ENCODE results near the gene GPRIN1.

Gene GPRIN1

GRCh38 chr5:176609724-176610434, at the start of gene GPRIN1:
Gene GPRIN1 (minus strand): TSS chr5:176610156. CDS start chr5:176599834, 10,322 bp downstream.
- no peak for DNase-seq (ENCODE audit: low read depth)

- no peak for DNase-seq (ENCODE audit: low read depth)
Observed at GRCh38 chr5:176659512-176659839, 49.5 kb upstream of the GPRIN1 start.

- DNase-seq (ENCODE audit: low read depth) = no peak
Observed at GRCh38 chr5:176658817-176659511, 49.0 kb upstream of the GPRIN1 start.

DNA sequence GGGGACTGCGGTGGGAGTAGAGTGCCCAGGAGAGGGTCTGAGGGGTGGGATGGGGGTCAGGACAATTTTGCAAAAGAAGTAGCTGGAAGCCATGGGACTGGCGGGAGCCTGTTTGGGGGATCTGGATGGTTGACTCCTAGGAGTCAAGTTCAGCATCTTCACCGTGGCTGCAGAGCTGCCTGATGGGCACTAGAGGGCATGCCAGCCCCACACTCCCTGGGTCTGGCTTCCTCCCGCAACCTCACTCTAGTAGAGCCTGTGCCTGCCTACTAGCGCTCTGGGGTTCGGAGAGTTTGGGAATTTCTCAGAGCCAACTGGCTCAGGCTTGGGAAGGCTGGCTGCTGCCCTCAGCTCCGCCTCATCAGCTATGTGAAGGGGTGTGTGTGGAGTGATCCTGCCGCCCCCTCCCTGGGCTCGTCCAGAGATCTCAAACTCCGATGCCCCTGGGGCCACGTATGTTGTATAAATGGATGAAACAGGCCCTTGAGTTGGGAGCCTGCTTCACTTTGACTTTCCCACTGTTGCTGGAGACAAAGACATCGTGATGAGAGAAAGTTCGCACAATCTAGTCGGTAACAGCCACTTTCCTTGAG, 48.1 kb upstream of the GPRIN1 start:
- peak; percentile 38 for DNase-seq (ENCODE audit: low read depth)

DNA sequence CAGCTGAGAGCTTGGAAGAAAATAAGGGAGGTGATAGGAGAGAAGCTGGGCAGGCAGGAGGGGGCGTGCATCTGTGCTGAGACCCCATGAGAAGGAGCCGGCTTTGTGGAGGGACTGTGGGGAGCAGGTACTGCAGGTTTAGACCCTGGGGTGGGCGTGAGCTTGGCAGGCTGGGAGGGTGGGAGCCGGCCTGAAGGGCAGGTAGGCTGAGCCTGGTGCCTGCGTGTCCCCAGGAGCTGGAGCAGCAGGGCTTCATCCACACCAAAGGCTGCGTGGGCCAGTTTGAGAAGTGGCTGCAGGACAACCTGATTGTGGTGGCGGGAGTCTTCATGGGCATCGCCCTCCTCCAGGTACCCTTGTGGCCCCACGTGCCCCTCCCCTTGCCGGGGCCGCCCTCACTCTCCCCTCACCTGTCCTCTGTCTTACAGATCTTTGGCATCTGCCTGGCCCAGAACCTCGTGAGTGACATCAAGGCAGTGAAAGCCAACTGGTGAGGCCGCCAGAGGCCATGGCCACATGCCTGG, 46.6 kb upstream of the GPRIN1 start:
- DNase-seq (ENCODE audit: low read depth) = no peak

DNA sequence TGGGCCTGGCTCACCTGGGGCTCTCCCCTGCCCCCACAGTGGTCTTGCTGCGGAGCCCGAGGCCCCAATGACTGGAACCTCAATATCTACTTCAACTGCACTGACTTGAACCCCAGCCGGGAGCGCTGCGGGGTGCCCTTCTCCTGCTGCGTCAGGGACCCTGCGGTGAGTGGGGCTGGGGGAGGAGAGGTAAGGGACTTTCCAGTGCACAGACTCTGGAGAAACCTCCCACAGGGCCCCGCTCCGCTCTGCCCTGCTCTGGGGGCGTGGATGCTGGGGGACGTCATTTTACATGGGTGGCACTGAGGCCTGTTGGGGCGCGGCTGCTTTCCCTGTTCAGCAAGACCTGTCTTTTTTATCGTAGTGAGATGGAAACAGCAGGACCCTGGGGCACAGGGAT, 44.9 kb upstream of the GPRIN1 start:
- DNase-seq (ENCODE audit: low read depth) = no peak

- DNase-seq (ENCODE audit: low read depth) = no peak
Observed at GRCh38 chr5:176653401-176654385, 43.7 kb upstream of the GPRIN1 start.

DNA sequence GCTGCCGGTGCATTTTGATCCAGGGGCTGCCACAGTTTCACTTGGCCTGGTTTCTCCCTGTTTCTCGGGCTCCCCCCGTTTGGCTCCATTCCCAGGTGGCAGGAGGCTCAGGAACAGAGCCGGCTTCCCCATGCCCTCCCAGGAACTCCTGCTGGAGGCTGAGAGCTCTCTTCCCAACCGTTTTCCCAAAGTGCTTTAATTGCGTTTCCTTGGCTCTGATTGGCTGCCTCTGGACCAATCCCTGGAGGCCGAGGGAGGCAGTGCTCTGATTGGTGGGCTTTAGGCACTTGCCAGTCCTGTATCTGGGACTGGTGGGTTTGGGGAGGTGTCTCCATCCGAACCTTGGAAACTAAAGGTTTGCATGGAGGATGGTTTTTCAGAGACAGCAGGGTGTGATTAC, 42.2 kb upstream of the GPRIN1 start:
- DNase-seq (ENCODE audit: low read depth) = no peak

- DNase-seq (ENCODE audit: low read depth) = no peak
Observed at GRCh38 chr5:176651472-176651980, 41.6 kb upstream of the GPRIN1 start.

- DNase-seq (ENCODE audit: low read depth) = no peak
Observed at GRCh38 chr5:176650354-176650884, 40.5 kb upstream of the GPRIN1 start.

DNA sequence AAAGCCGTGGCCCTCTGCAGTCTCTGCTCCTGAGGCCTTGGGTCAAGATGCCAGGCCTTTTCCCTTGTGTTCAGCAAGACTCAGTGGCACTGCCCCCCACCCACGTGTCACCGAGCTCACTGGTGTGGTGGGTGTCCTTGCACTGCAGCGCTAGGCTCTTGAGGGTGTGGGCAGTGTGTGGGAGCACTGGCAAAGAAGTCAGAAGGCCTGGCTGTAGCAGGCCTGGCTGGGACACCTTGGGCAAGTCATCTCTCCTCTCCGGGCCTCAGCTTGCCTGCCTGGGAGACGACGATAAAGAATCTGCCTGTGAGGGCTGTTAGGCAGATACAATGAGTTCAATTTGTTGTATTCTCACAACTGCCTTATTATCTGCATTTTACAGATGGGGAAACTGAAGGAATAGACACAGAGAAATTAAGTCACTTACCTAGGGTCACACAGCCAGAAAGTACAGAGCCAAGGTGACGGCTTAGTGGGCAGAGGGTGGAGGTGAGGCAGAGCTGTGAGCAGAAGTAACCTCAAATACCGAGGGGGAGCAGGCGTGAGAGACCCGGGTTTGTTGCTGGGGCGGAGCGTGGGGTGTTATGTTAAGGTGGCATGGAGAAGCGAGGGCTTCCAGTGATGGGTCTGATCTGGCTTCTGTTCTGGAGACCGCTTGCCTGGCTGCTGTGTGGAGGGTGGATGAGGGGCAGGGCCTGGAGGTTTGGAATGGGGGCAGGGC, 38.7 kb upstream of the GPRIN1 start:
- no peak for DNase-seq (ENCODE audit: low read depth)

DNA sequence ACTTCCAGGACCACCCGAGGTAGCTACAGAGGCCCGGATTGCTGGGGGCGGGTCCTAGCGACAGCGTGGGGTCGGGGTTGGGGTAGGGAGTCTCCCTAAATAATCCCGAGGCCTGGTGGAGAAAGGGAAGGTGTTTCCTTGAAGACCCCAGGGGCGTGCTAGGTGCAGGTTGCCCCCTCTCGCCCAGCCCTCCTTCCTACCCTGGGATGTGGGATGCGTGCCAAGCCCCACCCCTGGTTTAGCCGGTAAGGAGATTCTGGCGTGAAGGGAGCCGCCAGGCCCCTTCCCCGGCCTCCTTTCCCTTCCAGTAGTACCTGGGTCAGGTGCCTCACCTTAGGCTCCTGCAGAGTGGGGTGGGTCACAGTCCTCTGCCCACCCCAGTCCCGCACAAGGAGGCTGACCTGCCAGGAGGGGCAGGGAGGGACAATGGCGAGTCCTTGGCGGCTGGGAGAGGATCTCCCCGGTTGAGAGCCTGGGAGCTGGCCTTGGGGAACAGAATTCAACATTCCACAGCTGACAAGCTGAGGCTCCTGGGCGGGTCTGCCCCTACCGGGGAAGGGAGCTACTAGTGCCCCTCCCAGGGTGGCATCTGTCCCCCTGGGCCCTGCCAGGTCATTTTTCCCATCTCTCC, 38.0 kb upstream of the GPRIN1 start:
- DNase-seq (ENCODE audit: low read depth) = no peak

DNA sequence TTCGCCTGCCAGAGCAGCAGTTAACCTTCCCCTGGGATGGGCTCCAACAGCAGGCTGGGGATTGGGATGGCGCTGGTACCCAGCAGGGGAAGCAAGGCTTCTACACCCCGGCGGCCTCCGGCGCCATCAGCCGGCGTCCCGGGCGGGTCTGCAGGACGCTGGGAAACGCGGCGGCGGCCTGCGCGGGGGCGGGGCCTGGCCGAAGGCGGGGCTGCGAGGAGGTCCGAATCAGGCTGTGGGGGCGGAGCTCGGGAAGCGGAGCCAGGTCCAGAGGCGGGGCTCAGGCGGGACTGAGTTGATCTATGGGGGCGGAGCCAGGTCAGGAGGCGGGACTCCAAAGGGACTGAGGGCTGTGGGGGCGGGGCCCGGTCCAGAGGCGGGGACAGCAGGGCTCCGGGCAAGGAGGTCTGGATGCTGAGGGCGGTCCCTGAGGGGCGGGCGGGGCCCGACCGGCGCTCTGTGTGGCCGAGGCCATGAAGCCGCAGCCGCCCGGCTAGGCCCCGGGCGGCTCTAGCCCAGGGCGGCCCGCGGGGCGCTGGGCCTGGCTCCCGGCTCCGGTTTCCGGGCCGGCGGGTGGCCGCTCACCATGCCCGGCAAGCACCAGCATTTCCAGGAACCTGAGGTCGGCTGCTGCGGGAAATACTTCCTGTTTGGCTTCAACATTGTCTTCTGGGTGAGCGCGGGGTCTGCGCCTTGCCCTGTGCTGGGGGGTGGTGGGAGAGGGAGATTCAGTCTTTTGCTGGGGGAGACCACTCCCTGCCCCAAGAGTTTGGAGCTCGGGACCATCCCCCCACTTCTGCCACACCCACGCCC, 37.3 kb upstream of the GPRIN1 start, which contains the start of gene TSPAN17:
Gene TSPAN17 (plus strand): TSS at position 455 of the 813 bp plus-strand sequence. CDS start 132 bp downstream, at position 587.
- DNase-seq (ENCODE audit: low read depth) = peak; percentile 98

GRCh38 chr5:176646707-176647029, 36.7 kb upstream of the GPRIN1 start:
- DNase-seq (ENCODE audit: low read depth) = no peak

GRCh38 chr5:176646049-176646706, 36.2 kb upstream of the GPRIN1 start:
- DNase-seq (ENCODE audit: low read depth) = no peak

- no peak for DNase-seq (ENCODE audit: low read depth)
Observed at GRCh38 chr5:176644878-176645670, 35.1 kb upstream of the GPRIN1 start.

GRCh38 chr5:176644294-176644693, 34.3 kb upstream of the GPRIN1 start:
- DNase-seq (ENCODE audit: low read depth) = no peak

All from stimulated activated CD8-positive, alpha-beta memory T cell treated with anti-CD3 and anti-CD28 coated beads, Interleukin-15, amount 100 ng/mL, for 1 hour (primary cell).